HG02840 (cell line): Measurements from ENCODE around the gene DNASE1L1.
A peak's percentile ranks its signal among the peaks of the same experiment; 100 is the strongest.
"Not testable (repeated sequence)": the region's sequence is repeated elsewhere in the genome, so short reads cannot be mapped to it uniquely, and the experiment has no call there.

Source experiments
- ATAC-seq: cut with Tn5 transposase; IDR thresholded peaks from one replicate; pipeline ENCODE4 v1.9.1; 2021; ENCODE audit warnings: mild to moderate bottlenecking, moderate library complexity, moderate number of reproducible peaks; ENCODE audit not compliant: unreplicated experiment, low FRiP score

The DNASE1L1 gene

DNA sequence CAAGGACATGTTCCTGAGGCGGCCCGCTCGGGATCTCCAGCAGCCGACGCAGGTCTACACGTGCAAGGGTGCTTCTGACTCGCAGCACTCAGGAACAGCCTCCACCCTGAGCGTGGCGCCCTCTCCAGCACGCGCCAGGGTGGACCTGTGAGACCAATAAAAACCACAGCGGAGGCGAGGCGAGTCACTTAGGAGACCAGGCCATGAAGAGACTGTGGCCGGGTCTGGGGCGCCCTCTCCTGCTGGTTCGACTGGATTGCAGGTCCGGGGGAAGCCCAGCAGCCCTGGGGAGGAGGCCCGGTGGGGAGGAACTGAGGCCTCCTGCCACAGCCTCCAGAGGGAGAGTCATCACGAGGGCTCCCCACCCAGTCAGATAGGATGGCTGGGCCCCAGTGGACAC is 21.0 kb downstream of the DNASE1L1 start:
- not testable (repeated sequence) for ATAC-seq

DNA sequence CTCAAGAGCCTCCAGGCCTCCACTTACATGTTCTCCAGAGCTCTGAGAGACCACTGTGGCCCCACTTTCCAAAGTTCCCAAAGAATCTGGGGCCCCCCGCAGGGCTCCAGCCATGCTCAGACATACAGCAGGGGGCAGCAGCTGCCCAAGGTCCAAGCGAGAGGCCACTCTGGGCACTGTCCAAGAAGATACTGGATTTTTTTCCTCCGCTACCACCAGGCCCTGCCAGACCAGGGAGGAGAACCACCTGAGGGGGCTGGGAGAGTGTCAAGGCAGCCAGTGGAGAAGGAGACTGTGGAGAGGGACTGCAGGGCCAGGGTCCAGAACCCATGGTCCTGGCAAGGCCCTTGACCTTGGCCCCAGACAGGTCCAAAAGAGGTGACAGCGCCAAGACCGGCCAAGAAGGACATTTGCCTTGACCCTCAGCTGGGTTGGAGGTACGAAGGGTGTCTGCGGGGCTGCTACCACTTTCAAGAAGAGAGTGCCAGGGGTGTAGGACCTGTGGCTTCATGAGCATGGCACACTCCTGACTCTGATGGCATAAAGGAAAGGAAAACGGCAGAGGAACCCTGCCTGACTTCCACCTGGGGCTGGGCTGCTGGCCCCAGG is 24.7 kb downstream of the DNASE1L1 start:
- ATAC-seq = no peak

DNA sequence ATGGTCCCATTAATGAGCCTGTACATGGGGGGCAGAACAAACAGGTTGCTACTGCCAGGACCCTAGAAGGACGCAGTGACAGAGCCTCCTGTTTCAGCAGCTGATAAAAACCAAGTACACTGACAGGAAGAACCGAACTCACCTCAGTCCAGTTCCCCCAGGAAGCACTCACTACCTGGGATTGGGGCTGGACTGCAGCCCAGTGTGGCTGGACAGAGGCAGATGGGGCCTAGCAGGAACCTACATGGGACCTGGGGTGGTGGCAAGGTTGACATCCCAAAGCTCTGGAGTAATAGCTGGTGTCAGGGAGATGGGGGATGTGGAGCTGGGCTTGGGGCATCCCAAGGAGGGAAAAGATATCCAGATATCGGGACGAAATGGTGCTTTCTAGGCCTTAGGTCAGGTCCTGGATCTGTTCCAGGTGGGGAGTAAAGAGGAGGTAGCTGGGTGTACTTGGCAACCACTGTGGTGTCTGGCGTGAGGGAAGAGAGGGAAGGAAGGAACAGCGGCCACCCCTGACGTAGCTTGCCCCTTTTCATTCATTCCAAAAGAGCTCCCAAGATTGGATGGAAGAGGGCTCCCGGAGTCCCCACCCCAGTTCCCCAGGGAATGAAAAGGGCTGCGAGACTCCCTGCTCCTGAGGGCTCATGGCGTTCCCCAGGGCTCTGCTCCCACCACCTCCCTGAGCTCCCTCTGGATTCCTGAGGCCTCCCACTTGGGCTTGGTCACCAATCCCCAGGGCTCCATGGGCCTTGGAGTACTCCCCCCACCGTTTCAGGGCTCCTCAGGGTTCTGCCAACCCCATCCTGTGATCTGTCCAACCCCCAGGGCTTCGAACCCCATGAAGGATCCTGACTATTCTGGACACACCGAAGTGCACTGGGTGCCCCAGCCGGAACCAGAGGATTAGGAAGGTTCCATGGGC is 25.4 kb downstream of the DNASE1L1 start:
- ATAC-seq = no peak

DNA sequence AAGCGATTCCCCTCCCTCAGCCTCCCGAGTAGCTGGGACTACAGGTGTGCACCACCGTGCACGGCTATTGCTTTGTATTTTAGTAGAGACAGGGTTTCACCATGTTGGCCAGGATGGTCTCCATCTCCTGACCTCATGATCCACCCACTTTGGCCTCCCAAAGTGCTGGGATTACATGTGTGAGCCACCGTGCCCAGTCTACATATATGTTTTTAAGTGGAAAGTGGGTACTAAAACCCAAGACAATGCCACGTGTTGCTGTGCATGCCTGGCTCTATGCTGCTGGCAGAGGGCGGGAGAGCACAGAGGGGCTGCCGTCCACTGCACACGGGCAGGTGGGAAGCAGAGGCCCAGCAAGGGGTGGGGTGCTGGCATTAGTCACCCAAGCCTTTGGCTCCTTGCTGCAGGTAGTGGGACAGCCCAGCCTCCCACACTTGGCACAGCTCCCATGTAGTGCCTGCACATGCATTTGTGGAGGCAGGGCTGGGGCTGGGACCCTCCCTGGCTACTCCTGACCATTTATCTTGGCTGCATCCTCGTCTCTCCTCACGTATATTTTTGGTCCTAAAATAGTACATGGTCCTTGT is 26.5 kb downstream of the DNASE1L1 start:
- no peak for ATAC-seq

DNA sequence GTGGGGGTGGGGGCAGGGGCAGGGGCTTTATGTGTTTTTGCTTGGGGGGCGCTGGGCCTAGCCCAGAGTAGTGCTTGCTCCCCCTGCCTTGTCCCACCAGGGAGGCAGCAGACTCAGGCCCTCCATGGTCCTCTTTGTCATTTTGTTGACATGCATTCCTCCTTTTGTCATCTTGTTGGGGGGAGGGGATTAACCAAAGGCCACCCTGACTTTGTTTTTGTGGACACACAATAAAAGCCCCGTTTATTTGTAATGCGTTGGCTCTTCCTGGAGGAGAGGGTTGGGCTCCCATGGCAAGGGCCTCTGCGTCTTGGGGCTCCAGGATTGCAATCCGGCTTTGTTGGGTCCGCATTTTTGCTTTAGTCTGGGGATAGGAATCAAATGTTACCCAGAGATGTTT is 27.8 kb downstream of the DNASE1L1 start:
- ATAC-seq = no peak

DNA sequence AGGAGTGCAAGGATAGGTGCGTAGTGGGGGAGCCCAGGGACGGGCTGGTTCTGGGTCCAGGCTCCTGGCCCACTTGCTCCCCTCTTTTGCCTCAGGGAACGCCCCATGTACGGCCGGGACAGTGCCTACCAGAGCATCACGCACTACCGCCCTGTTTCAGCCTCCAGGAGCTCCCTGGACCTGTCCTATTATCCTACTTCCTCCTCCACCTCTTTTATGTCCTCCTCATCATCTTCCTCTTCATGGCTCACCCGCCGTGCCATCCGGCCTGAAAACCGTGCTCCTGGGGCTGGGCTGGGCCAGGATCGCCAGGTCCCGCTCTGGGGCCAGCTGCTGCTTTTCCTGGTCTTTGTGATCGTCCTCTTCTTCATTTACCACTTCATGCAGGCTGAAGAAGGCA is 28.3 kb downstream of the DNASE1L1 start:
- ATAC-seq = no peak

DNA sequence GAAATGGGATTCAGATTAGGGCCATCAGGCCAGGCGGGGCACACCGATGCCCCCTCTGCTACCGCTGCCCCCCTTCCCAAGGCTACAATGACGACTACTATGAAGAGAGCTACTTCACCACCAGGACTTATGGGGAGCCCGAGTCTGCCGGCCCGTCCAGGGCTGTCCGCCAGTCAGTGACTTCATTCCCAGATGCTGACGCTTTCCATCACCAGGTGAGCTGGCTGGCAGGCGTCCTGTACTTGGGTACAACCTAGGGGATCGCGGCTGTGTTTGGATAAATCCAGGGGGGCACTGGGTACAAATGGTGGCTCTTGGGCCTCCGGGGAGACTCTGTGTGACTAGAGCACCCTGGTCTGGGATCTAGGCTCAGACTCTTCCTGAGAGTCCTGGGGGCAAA is 28.9 kb downstream of the DNASE1L1 start:
- ATAC-seq = no peak

DNA sequence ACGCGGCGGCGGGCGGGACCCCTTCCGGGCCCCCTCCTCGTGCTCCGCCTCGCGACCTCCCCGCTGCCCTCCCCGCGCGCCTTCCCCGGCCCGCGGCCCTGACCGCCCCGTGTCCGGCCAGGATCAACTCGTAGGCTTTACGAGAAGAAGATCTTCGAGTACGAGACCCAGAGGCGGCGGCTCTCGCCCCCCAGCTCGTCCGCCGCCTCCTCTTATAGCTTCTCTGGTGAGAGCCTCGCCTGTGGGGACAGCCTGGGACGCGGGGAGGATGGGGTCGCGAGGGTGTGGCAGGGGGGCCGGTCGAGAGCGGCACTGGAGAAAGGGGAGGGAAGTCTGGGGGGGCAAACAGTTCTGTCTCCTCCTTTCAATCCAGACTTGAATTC is 29.5 kb downstream of the DNASE1L1 start:
- no peak for ATAC-seq

DNA sequence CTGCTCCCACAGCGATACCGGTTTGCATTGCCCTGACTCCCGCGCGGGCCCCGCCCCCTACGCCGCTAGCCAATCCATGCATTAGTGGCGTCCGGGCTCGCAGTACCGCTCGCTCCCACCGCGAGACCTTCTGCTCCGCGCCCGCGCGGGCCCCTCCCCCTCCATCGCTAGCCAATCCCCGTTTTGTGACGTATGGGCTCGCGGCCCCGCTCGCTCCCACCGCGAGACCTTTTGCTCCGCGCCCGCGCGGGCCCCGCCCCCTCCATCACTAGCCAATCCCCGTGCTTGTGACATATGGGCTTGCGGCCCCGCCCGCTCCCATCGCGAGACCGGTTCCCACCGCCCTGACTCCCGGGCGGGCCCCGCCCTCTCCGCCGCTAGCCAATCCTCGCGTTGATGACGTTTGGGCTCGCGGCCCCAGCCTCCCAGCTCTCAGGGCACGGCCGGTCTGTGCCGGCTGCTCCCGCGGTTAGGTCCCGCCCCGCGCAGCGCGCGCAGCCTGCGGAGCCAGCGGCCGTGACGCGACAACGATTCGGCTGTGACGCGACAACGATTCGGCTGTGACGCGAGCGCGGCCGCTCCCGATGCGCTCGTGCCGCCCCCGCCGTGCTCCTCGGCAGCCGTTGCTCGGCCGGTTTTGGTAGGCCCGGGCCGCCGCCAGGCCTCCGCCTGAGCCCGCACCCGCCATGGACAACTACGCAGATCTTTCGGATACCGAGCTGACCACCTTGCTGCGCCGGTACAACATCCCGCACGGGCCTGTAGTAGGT is 30.1 kb downstream of the DNASE1L1 start, which contains the start of gene EMD:
TSS of gene EMD (plus strand) at position 497 of the 770 bp plus-strand sequence. CDS start at position 687, 190 bp downstream.
- peak; percentile 78 for ATAC-seq

DNA sequence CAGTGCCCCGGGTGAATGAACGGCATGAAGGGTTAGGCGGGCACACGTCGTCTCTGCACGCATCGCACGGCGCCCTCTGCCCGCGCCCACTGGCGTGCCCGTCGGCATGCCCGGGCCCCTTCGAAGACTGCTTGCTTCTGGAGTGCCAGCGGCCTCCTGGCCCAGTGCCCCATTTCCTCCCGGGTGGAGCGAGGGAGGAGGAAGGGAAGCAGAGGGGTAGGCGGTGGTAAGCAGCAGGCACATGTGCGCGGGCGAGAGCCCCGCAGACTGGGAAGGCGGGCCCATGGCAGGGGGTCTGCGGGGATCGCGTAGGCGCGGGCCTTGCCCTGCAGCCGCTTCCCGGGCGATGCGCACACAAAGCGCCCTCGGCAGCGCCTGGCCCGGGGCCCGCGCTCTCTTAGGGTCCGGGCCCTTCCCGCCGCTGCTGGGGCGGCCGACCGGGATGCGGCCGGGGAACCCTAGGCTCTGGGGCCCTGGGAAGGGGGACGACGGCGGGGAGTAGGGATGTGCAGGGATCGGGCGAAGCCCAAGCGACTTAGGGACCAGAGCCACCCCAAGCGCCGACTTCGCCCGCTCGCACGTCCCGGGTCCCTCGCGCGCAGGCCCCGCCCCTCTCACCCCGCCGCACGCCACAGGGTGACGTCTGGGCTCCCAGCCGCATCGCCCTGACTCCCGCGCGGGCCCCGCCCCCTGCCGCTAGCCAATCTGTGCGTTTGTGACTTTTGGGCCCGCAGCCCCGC is 30.8 kb downstream of the DNASE1L1 start:
- peak; percentile 2 for ATAC-seq

DNA sequence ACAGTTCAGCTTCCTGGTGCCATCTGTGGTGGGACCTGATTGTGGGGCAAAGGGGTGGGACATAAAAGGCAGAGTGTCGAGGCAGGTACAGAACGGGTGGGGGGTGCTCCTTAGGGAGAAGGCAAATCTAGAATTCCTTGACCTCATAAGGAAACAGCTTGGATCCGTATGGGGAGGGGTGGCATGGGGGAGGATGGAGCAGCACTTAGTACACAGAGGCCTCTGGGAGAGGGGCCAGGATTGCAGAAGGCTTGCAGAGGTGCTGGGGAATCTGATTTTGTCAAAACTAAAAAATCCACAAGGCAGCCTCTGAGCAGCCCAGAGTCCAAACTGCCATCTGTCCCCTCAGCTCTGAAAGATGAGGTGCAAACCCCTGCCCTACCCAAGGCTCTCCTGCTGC is 32.3 kb downstream of the DNASE1L1 start:
- no peak for ATAC-seq

DNA sequence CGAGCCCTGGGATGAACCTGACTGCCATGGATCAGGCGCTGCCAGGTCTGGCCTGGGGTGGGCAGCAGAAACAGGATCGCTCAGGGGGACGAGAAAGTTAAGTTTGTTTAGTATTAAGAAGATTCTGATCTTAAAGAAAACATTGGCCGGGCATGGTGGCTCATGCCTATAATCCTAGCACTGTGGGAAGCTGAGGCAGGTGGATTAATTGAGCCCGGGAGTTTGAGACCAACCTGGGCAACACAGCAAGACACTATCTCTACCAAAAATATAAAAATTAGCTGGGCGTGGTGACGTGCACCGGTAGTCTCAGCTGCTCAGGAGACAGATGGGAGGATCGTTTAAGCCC is 33.9 kb downstream of the DNASE1L1 start:
- no peak for ATAC-seq

DNA sequence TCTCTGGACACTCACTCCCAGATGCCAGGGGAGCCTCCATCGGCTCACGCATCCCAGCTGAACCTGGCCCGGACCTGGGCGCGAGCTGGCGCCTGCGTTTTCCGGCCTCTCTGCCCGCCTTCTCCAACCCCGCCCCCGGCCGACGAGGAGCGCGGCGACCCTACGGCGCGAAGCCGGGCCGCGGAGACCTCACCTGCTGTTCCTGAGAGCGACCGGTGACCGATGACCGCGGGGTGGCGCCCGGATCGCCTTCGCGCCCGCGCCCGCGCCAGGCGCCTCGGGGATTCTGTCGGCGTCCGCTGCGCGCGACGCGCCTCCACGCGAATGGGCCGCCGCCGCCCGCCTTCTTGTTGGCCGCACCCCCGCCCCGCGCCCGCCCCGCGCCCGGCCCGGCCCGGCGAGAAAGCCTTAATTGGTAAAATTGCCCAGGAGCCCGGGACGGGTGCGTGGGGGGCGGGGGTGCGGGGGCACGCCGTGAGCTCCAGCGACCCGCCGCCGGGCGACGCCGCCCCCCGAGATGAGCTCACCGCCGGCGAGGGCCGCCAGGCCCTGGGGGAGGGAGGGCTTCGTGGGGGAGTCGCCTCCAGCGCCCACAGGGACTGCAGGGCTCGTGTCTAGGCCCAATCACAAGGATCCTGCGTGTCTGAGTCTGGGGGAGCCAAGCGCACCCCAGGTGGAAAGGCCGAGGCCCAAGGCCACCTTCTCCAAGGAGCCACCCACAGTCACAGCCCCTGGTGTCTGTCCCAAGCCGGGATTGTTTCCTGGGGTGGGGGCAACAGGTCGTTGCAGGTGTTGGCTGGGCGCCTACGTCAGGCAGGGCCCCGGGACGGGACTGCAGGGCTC is 34.5 kb downstream of the DNASE1L1 start, which contains the start of gene FLNA:
TSS of gene FLNA (minus strand) at position 322 of the 843 bp plus-strand sequence. CDS start 3,389 bp downstream, outside the sequence.
- no peak for ATAC-seq

DNA sequence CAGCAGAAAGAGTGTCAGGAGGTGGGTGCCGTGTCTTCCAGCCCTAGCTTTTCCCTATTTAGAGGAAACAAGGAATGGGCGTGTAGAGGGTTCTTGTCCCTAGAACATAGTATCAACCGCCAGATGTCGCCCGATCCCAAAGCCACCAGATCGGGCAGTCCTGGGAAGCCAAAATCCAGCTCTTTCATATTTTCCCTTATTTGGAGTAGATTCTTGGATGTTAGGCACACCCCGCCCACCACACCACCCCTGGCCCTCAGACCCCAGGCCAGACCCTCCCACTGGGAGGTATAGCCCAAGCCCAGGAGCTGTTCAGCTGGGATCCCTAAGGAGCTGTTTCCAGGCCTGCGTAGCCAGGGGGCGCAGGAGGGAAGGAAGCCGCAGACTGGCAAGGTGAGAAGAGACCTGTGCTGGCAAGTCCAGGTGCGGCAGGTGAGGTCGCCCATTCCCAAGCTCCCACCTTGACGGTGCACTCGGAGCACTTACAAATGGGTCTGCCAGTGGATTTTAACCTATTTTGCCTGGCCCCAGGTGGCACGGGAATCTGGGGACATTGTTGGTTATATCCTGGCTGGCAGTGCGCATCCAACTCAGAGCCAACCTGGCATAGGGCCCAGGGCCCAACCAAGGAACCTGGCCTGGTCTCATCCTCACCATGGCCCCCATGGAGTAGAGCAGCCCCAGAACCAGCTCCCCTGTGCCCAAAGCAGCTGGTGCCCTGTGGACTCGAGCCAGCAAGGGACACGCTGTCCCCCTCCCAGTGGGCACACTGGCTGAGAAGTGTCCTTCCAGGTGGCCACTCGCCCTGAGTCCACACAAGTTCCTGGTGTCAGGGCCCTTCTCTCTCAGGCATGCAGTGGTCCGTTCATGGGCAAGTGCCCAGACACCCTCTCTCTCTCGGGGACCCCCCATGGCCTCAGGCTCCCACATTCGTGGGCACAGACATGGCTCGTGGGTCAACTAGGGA is 35.4 kb downstream of the DNASE1L1 start:
- ATAC-seq = no peak

DNA sequence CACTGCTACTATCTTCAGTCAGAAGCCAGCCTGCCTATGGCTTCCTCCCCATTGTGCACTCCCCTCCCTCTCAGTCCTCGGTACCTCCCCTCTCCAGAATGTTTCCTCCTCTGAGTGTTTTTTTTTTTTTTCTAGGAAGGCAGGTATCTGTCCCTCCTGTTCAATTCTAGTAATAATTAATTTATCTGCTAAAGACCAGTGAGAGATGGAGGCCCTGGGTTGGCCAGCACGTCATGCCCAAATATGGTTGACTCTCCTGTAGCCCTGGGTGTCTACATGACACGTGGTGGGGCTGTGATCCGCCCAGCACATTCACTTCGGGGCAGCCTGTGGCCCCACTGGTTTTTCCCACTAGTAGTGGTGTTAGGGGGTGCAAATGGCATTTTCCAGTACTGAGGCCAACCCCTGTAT is 36.4 kb downstream of the DNASE1L1 start:
- no peak for ATAC-seq

DNA sequence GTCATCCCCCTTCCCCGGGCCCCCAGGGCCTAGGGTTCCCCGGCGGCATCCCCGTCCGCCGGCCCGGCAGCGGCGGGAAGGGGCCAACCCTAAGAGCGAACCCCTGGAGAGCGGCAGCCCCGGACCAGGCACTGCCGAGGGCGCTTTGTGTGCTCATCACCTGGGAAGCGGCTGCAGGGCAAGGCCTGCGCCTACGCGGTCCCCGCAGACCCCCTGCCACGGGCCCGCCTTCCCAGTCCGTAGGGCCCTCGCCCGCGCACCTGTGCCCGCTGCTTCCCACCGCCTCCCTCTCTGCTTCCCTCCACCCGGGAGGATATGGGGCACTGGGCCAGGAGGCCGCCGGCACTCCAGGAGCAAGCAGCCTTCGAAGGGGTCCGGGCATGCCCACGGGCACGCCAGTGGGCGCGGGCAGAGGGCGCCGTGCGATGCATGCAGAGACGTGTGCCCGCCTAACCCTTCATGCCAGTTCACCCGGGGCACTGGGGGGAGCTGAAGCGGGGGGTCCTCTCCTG is 37.2 kb downstream of the DNASE1L1 start:
- no peak for ATAC-seq

DNA sequence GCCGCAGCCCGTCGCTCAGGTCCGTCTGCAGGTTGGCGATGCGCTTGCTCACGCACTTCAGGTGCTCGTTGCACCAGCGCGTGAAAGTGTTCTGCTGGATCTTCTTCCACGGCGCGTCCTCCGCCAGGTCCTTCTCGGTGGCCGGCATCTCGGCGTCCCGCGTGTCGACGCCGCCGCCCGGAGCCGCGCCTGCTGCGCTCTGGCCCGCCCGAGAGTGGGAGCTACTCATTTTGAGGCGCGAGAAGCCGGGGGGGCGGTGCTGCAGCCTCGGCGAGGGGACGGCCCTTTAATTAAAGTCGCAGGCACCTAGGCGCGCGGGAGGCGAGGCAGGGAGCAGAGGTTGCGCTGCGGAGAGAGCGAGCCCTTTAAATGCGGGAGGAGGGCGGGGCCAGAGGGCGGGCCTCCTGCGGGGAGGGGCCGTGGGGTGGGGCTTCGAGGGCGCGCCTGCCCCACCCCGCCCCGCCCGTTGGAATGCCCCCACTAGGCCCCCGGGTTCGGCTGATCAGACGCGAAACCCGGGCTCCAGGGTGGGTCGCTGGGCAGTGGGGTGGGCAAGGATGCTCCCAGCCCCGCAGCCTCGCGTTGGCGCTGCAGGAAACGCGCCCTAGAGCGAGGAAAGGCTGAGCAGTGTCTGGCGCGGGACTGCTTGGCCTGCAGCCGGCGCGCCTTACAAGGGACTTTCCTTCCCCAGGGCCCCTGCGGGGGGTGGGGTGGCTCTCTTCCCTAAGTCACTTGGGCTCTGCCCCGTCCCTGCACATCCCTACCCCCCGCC is 37.9 kb downstream of the DNASE1L1 start:
- ATAC-seq = peak; percentile 62
